Ramos (cell line): ENCODE results near the gene HAUS3.

ENCODE experiments used
- in situ Hi-C: fragments of 300-500 bp; cut with MboI; formaldehyde crosslinking; loops from one replicate; pipeline ENCODE4 v1.14.3; 2022; ENCODE audit warnings: low sequenced_read_pairs; ENCODE audit not compliant: unreplicated experiment

Gene HAUS3

GRCh38 chr4:2264481-2265041 lies 22.6 kb upstream of the HAUS3 start:
- in situ Hi-C loops, result no loop called here

DNA sequence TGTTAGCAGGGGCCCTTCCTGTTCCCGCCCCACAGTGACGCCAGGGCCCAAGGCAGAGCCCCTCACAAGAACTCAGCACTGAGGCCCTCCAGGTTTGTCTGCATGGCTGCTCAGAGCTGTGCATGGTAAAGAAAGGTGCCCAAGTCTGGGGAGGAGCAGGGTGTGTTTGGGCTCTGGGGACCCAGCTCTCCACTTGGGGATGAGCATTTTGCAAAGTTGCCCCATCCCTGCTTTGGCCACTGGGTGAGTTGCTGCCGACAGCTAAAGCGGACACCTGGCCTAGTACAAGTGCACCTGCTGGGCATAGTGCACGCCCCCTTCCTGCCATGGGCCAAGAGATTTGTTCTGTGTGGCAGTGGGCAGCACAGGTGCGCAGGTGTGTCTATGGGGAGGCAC lies 22.0 kb upstream of the HAUS3 start:
- in situ Hi-C loops, result no loop called here

DNA sequence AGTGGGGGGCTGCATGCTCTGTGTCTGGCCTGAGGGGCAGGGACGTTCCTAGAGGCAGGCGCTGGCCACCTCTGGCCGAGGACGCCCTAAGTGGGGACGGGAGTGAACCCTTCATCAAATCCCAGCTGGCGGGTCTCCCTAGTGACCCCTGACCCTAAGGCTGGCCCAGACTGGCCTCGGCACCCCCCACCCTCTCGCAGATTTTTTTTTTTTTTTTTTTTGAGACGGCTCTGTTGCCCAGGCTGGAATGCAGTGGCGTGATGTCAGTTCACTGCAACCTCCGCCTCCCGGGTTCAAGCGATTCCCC lies 21.0 kb upstream of the HAUS3 start:
- in situ Hi-C loops, result no loop called here

- in situ Hi-C loops, result no loop called here
These were observed 20.4 kb upstream of the HAUS3 start for GRCh38 chr4:2262145-2262943.

GRCh38 chr4:2261853-2262144 lies 19.9 kb upstream of the HAUS3 start, which contains the start of gene MXD4:
TSS of gene MXD4 (minus strand) at chr4:2262109. CDS start at chr4:2261980, 129 bp downstream.
- in situ Hi-C loops, result no loop called here

DNA sequence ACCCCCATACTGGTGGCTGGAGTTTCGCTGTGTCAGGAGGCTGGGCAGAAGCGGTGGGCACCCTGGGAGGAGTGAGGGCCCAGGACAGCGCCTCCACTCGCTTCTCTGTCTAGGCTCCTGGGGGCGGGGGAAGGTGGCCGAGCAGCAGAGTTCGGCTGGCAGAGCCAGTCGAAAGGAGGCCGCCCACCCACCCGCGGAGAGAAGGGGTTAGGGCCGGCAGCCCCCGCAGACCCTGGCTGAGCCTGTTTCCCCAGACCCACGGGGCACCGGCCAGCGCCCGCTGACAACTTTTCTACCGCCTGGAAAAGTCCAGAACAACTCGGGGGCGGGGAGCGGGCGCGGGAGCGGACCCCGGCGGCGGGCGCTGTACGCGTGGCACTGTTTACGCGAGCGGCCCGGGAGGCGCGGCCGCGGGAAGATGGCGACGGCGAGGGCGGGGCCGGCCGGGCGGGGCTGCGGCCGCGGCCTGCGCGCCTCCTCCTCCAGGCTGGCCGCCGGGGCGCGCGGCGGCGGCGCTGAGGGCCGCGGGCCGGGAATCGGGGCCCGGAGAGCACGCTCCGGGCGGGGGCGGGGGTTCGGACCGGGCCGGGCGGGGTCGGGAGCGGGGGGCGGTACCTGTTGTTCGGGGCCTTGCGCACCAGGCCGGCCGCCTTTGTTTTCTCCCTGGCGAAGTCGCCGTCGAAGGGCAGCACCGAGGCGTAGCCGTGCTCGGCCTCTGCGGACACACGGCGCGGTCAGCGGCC lies 19.4 kb upstream of the HAUS3 start:
- in situ Hi-C loops, result no loop called here

- in situ Hi-C loops, result no loop called here
These were observed 18.6 kb upstream of the HAUS3 start for GRCh38 chr4:2260344-2261109.

GRCh38 chr4:2259541-2260343 lies 17.8 kb upstream of the HAUS3 start:
- in situ Hi-C loops, result no loop called here

DNA sequence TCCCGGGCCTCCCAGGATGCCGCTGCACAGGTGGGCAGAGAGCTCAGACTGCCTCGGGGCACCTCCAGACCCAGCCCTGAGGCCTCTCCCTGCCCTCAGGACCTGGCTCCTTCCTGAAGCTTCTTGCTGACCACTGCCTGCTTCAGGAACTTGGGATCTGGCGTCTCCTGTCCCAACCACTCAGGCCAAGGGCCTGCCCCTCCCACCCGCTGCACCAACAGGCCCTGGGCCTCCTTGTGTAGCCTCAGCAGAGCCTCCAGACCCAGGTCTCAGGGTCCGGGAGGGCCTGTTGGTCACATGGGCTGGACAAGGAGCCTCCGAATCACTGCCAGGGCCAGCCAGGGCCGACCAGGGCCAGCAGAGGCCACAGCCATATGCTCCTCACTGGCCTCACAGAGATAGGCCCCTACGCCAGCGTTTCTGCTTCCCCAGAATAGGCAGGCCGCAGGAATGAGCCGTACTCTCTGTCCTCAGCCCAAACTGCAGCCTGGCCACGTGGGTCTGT lies 17.2 kb upstream of the HAUS3 start:
- in situ Hi-C loops, result no loop called here

GRCh38 chr4:2258091-2259035 lies 16.4 kb upstream of the HAUS3 start:
- in situ Hi-C loops, result no loop called here

GRCh38 chr4:2257361-2258081 lies 15.6 kb upstream of the HAUS3 start:
- in situ Hi-C loops, result no loop called here

DNA sequence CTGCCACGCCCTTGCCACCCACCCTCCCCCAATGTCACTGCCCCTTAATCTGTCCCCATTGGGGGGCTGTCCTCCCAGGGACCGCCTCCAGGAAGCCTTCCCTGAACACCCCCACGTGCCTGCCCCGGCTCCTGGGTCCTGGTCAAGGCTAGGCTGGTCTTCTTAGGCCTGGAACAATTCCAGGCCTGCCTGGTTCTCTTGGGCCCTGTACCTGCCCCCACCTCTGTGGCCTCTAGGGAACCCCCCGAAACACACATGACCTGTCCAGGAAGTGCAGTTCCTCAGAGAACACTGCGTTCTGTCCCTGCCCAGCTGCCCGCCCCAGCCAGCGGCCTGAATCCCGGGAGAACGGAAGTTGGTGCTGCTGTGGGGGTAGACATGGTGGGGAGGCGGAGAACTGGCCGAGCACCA lies 14.9 kb upstream of the HAUS3 start:
- in situ Hi-C loops, result no loop called here

DNA sequence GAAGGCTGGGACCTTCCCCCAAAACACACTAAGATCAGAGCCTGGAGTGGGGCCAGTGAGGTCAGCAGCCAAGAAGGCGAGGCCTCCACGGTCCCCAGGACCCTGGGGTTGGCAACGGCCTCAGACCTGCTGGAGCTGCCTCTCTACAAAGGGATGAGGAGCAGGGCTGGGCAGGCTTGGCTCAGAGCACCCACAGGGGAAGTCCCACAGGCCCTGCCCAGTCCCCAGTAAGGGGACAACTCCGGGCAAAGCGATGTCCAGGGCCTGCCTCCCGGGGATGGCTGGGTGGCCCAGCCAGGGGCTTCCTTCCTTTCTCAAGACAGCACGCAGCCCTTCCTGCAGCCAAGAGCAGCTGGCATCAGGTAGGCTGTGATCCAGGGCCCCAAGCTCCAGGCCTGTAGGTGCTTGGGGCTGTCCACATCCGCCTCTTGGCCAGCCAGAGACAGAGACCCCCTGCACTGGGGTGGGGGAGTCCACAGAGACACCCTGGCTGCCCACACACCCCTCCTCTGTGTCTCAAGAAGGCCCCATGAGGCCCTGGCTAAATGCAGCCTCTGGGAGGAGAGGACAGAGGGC lies 14.3 kb upstream of the HAUS3 start:
- in situ Hi-C loops, result no loop called here

GRCh38 chr4:2255501-2256155 lies 13.7 kb upstream of the HAUS3 start:
- in situ Hi-C loops, result no loop called here

DNA sequence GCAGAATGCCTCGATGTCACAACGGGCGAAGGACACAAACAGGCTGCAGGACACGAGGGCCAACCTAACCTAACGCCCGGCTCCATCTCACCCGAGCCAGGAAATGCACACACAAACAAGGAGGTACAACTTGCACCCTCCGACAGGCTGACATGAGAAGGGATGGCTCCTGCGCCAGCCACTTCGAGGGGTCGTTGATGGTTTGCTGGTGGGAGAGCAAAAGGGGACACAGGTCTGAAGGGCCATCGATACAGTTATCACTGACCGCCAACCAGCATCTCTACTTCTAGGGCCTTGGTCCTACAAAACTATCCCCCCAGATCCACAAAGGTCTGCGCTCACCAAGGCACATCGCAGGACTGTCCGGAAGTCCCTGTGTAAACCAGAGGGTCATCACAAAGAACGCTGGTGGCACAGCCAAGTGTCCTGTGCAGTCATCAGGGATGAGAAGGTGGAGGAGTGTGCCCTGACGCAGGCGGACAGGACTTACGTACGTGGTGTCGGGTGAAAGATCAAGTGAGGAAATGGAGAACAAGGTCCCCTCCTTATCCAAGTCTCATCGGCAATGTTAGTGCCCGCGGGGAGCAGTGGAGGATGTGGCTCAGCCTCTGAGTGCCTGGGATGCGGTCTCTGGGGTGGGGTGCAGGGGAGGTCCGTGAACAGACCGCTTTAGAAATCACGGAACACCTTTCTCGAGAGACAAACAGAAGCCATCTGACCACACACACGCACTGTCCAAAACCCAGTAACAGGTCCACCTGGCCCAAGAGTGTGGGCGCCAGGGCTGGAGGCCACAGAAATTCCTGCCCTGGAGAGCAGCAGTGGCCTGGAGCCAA lies 13.0 kb upstream of the HAUS3 start:
- in situ Hi-C loops, result no loop called here
